Common myeloid progenitor, CD34-positive (primary cell): ENCODE measurements around the gene CHIA.

Experiments used
- CTCF ChIA-PET: fragments of 350-600 bp; sonication (Branson Sonifier 250); formaldehyde crosslinking; loops from one replicate; lab custom pipeline; 2021; ENCODE audit warnings: antibody characterized with exemption; lab: Charles Lee
- POLR2A ChIA-PET: fragments of 350-600 bp; sonication (Branson Sonifier 250); formaldehyde crosslinking; loops from one replicate; lab custom pipeline; 2021; ENCODE audit warnings: antibody characterized with exemption; lab: Charles Lee
- DNase-seq, 3 donors: peaks; one replicate each; pipeline versions ENCODE4 v3.0.0 to v3.0.0-alpha.2; 2013
- H3K27ac ChIP-seq, 2 experiments: 1 replicate in 1 of 2; 2 replicates in 1 of 2; pipeline ENCODE4 v1.7.0; 2013; ENCODE audit warnings: inconsistent platforms in 2 of 2, low read length in 2 of 2, mild to moderate bottlenecking in 2 of 2, low read depth in 1 of 2, moderate library complexity in 1 of 2; ENCODE audit not compliant: severe bottlenecking in 2 of 2, insufficient read depth in 1 of 2, poor library complexity in 1 of 2
- H3K27me3 ChIP-seq, 5 experiments: replicated peaks in 2 of 5; 1 replicate in 3 of 5; 2 replicates in 2 of 5; pipeline versions ENCODE4 v1.6.1 to v1.7.0; 2013; ENCODE audit warnings: low read length in 4 of 5, mild to moderate bottlenecking in 2 of 5, moderate library complexity in 2 of 5, inconsistent platforms in 1 of 5; ENCODE audit not compliant: insufficient read depth in 5 of 5, control insufficient read depth in 4 of 5
- H3K36me3 ChIP-seq, 4 experiments: 1 replicate in 2 of 4; 2 replicates in 2 of 4; pipeline versions ENCODE4 v1.6.1 to v1.7.0; 2013; ENCODE audit warnings: low read length in 3 of 4, control low read depth in 1 of 4, mild to moderate bottlenecking in 1 of 4; ENCODE audit not compliant: control insufficient read depth in 4 of 4, insufficient read depth in 4 of 4
- H3K4me1 ChIP-seq, 4 experiments: 1 replicate in 3 of 4; 2 replicates in 1 of 4; pipeline versions ENCODE4 v1.6.1 to v1.7.1; 2013; ENCODE audit warnings: low read length in 3 of 4, mild to moderate bottlenecking in 3 of 4, control low read depth in 1 of 4, inconsistent platforms in 1 of 4, moderate library complexity in 1 of 4; ENCODE audit not compliant: control insufficient read depth in 4 of 4, insufficient read depth in 4 of 4; ENCODE audit errors: control extremely low read depth in 1 of 4
- H3K4me3 ChIP-seq, 7 experiments: 1 replicate in 4 of 7; 2 replicates in 3 of 7; pipeline versions ENCODE4 v1.5.1 to v1.7.0; 2013; ENCODE audit warnings: mild to moderate bottlenecking in 7 of 7, low read length in 6 of 7, moderate library complexity in 6 of 7, inconsistent platforms in 2 of 7, low read depth in 2 of 7, control low read depth in 1 of 7; ENCODE audit not compliant: insufficient read depth in 4 of 7, control insufficient read depth in 1 of 7; ENCODE audit errors: extremely low read depth in 1 of 7
- H3K9me3 ChIP-seq, 5 experiments: 1 replicate in 4 of 5; 2 replicates in 1 of 5; pipeline versions ENCODE4 v1.6.1 to v1.7.1; 2013; ENCODE audit warnings: low read length in 4 of 5, mild to moderate bottlenecking in 2 of 5, inconsistent platforms in 1 of 5, low read depth in 1 of 5, moderate library complexity in 1 of 5; ENCODE audit not compliant: control insufficient read depth in 4 of 5, insufficient read depth in 2 of 5; ENCODE audit errors: control extremely low read depth in 1 of 5
- whole genome bisulfite sequencing: methylation state at CpG from one replicate; pipeline ENCODE4 v1.1.5; 2013; ENCODE audit not compliant: insufficient coverage; 5-methylcytosine and 5-hydroxymethylcytosine counted together

The CHIA gene

DNA sequence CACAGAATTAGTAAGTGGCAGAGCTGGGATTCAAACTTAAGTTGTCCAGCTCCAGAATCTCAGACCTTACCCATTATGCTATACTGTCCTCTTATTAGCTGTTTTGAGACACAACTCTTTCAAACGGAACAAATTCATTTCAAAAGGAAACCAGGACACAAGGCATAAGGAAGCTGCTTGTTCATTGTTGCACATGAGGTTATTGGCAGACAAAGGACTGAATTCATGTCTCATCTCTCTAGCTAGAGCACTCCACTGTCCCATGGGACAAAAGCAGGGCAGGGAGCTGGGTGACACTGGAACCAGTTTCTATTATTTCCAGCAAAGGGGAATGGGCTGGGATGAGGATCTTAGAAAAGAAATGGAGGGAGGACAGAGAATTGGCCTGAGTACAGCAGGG lies 36.8 kb upstream of the CHIA start:
- no peak overlapping the region for H3K4me3 ChIP-seq
- H3K36me3 ChIP-seq: no peaks in the 10 kb centered on the region
- no CpG with 5 or more reads among the region's 1 CpG for WGBS
- DNase-seq: no peak
- no peaks in the 10 kb centered on the region for H3K9me3 ChIP-seq
- CTCF ChIA-PET: interaction anchor here (0.8 to 1.1 kb wide), 2 partner anchors 12 to 13 kb away, joined by 3 to 4 read pairs; no protein-coding TSS in a partner anchor
- peaks cover 0 to 14% (median 1%) of the 10 kb centered on the region in 5 experiments for H3K27me3 ChIP-seq
- POLR2A ChIA-PET: no interaction called here
- no peak overlapping the region for H3K27ac ChIP-seq
- H3K4me1 ChIP-seq: no peaks in the 10 kb centered on the region

DNA sequence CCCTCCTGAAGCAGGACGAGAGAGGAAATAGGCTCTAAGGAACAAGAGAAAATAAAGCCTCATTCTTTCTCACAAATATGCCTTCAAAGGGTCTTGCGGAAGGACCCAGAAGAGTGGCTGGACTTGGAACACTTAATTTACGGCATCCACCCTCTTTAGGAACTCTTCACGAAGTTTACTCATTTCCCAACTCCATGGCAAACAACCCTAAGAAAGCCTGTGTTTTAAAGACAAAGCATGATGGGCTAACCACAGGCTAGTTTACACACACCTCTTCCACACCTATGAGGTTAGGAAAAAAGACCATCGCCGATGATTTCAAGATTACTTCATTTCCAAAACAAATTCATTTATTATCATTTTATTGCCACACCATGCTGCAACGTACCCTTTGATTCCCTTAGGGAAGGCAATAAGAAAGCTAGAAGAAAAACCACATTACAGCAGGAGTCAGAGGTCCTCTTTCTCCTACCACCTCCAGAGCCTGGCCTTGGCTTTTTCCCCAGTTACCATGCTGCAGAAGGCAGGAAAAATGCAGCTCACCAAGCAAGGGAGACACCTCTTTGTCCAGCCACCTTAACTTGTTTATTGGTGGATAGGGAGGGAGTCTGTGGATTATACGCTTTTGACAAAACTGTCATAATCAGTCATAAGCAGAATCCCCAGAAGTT lies 33.5 kb upstream of the CHIA start:
- DNase-seq: no peak
- no peak overlapping the region for H3K27ac ChIP-seq
- CTCF ChIA-PET: interaction anchor here (1.6 kb wide), 1 partner anchor 9 kb away, joined by 4 read pairs; no protein-coding TSS in a partner anchor
- no peaks in the 10 kb centered on the region for H3K36me3 ChIP-seq
- POLR2A ChIA-PET: no interaction called here
- 92% methylated on average over 6 of the region's 8 CpGs for WGBS
- H3K9me3 ChIP-seq: peaks cover 0 to 1% (median 0%) of the 10 kb centered on the region in 5 experiments
- no peak overlapping the region for H3K4me3 ChIP-seq
- H3K27me3 ChIP-seq: peaks cover 0 to 11% (median 1%) of the 10 kb centered on the region in 5 experiments
- no peaks in the 10 kb centered on the region for H3K4me1 ChIP-seq

DNA sequence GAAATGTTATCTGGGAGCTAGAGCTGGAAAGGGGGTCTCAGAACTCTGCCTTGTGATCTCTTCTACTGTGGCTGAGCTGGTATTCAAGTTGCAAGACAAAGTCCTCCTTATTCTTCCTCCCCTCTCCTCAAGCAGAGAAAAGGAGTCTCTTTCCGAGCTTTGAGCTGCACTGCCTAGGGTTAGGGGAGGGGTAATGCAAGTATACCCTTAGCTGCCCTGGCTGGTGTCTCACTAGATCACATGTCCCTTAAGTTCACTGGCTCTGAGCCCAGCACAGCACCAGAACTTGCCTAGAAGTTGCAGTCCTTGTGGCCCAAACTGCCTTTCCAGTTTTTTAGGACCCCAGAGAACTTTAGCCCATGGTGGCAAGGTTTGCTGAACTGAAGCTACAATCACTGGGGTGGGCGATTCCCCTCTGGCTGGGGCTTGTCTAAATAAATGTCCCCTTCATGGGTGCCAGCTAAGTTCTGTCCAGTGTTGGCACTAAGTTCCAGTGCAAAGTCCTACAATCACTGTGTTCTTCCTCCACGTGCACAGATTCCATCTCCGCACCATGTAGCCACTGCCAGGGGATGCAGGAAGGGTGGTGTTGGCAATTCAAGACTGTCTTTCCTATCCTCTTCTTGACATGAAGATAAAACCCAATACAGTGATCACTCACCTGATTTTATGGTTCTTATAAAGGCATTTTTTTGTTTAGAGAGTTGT lies 22.7 kb upstream of the CHIA start:
- Histone ChIP-seq H3K36me3 (no peaks in the 10 kb centered on the region), H3K27me3 (peaks cover 22 to 50% (median 41%) of the 10 kb centered on the region in 5 experiments), H3K27ac (no peak overlapping the region), H3K4me1 (peaks cover 0 to 8% (median 4%) of the 10 kb centered on the region in 4 experiments), H3K9me3 (peaks cover 3 to 11% (median 6%) of the 10 kb centered on the region in 5 experiments), H3K4me3 (no peak overlapping the region)
- WGBS: 78% methylated on average over 1 of the region's 4 CpGs
- CTCF ChIA-PET: interaction anchor here (1.0 kb wide), 1 partner anchor 72 kb away, joined by 4 read pairs; no protein-coding TSS in a partner anchor
- POLR2A ChIA-PET: no interaction called here
- DNase-seq: no peak

DNA sequence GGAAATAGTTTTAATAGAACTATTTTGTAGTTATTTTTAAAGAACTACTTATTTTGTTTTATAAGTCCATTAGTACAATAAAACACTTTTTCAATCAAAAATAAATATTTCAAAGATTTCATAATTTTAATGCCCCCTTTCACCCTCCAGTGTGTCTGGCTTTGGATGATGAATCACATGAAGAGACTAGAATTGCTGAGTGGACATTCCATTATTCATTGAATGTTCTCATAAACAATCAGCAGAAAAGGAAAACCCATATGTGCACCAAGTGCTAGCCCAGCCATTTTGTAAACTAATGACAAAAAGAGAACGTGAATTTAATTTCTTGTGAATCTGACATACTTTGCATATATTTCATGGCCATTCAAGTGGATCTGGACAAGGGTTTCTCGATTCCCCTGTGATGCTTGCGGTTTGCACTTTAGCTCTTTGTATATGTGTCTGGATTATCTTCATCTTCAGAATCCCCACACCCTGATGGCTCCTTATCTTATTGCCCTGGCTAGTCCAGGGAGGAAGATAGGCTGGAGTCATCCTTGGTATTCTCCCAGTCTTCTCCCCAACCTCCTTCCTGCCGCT lies 20.7 kb upstream of the CHIA start:
- H3K9me3 ChIP-seq: peaks cover 2 to 8% (median 4%) of the 10 kb centered on the region in 5 experiments
- H3K27me3 ChIP-seq: peaks cover 22 to 55% (median 42%) of the 10 kb centered on the region in 5 experiments
- no peak overlapping the region for H3K27ac ChIP-seq
- no peak overlapping the region for H3K4me3 ChIP-seq
- ChIA-PET CTCF (no interaction called here), POLR2A (no interaction called here)
- H3K4me1 ChIP-seq: peaks cover 0 to 8% (median 4%) of the 10 kb centered on the region in 4 experiments
- H3K36me3 ChIP-seq: no peaks in the 10 kb centered on the region
- WGBS: 100% methylated on average over 2 of the region's 4 CpGs
- DNase-seq: no peak

DNA sequence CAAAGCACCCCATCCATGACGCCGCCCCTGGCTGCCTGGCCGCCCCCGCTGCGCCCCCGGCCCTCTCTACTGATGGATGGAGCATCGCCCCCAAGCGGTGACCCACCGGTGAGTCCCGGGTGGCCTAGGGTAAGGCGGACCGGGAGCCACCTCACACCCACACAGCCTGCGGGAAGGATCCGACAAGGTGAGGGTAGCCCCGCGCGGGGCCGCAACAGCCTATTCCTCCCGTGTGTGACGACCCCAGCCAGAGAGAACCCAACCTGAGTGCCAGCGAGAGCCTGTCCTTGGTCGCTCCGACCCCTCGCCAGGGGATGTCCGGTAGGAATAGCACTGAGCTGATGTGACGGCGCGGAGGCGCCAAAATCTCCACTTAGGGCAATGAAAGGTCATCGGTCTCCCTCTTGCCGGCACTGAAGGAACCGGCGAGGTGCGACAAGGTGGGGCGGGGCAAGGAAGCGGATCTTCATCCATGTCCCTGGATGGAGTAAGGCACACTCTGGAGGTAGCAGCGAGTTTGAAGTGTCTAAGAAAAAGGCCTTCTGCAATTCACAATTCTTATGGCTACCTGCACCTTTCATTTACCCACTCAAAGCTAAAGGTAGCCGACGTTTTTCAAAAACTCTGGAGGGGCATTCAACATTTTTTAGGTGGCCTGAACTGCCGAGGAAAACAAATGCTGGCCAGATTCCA lies 19.7 kb upstream of the CHIA start:
- DNase-seq: peak in 2 of 3 donors; percentile 5 to 7
- 5% methylated on average over 27 of the region's 40 CpGs for WGBS
- Histone ChIP-seq H3K27ac (no peak overlapping the region), H3K4me1 (peaks cover 0 to 8% (median 4%) of the 10 kb centered on the region in 4 experiments), H3K27me3 (peaks cover 22 to 55% (median 42%) of the 10 kb centered on the region in 5 experiments), H3K4me3 (peak overlapping the region in 2 of 7 experiments; percentile 29 to 43), H3K9me3 (peaks cover 2 to 8% (median 4%) of the 10 kb centered on the region in 5 experiments), H3K36me3 (no peaks in the 10 kb centered on the region)
- ChIA-PET CTCF (no interaction called here), POLR2A (no interaction called here)

DNA sequence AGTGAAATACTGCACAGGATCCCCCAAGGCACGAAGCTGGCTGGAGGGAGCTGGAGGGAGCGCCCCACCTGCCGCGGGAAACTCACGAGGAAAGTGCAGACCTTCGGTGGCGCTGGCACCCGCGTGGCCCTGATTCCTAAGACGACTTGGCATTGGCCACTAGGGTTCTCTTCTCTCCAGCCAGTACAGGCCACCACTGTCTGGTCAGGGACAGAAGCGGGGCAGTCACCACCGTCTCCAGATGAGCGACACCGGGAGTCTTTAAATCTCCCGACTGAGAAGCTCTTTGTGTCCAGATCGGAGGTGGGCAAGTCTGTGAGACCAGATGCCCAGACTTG lies 19.2 kb upstream of the CHIA start:
- ChIA-PET POLR2A (no interaction called here), CTCF (no interaction called here)
- H3K9me3 ChIP-seq: peaks cover 2 to 8% (median 4%) of the 10 kb centered on the region in 5 experiments
- peaks cover 0 to 8% (median 4%) of the 10 kb centered on the region in 4 experiments for H3K4me1 ChIP-seq
- no peak overlapping the region for H3K4me3 ChIP-seq
- peaks cover 22 to 55% (median 42%) of the 10 kb centered on the region in 5 experiments for H3K27me3 ChIP-seq
- no peak overlapping the region for H3K27ac ChIP-seq
- 24% methylated on average over 12 of the region's 16 CpGs for WGBS
- H3K36me3 ChIP-seq: no peaks in the 10 kb centered on the region
- peak in 1 of 3 donors; percentile 0 for DNase-seq
